ENCODE measurements around the gene GUCA2B.

- no peak for TF ChIP-seq POLR2A (IDR thresholded peaks at IDR 0.05)
- TF ChIP-seq CTCF (IDR thresholded peaks at IDR 0.05), result no peak
Observed at GRCh38 chr1:42158189-42158588, 5.0 kb downstream of the GUCA2B start.

All from adrenal gland (tissue), 5 donors.